Endothelial cell of umbilical vein (primary cell): ENCODE measurements around the gene ARF1. TPM values are rescaled to one million over a fixed set of nuclear protein-coding genes. Genes with fewer than 3 reads are reported as not detected.

Experiments
- BruUV-seq: library from RNA; stranded (reverse); fragments of 400-500 nt; replicated peaks from 2 replicates; lab custom pipeline; 2021; lab: Mats Ljungman, UMichigan
- CTCF ChIA-PET: fragments of 300-600, 350-600 bp; sonication (Branson Sonifier 250); formaldehyde crosslinking; loops from one replicate; lab custom pipeline; 2021; ENCODE audit warnings: antibody characterized with exemption, inconsistent platforms; lab: Charles Lee
- POLR2A ChIA-PET: fragments of 300-600, 350-600 bp; sonication (Branson Sonifier 250); formaldehyde crosslinking; loops from one replicate; lab custom pipeline; 2021; ENCODE audit warnings: antibody characterized with exemption, inconsistent platforms; lab: Charles Lee
- DNase-seq: peaks from one replicate; pipeline ENCODE4 v3.0.0-alpha.2; 2011; ENCODE audit warnings: low read depth, low spot score
- FAIRE-seq: peaks from 2 replicates; lab custom pipeline; 2011; peaks lifted over from hg19 to GRCh38; lab: Jason Lieb, UNC
- H2AFZ ChIP-seq: 2 replicates; pipeline ENCODE4 v1.6.0; 2012; ENCODE audit warnings: low read depth, low read length, control low read depth, inconsistent platforms
- H3K27ac ChIP-seq: 2 replicates; pipeline ENCODE4 v1.5.1; 2011; ENCODE audit warnings: low read depth, mild to moderate bottlenecking, control low read depth, low read length, moderate library complexity; ENCODE audit not compliant: insufficient read depth
- H3K27me3 ChIP-seq, 2 experiments: 2 replicates each; pipeline versions ENCODE4 v1.6.0 to v1.6.1; 2011; ENCODE audit warnings: low read length in 2 of 2, mixed read lengths in 1 of 2; ENCODE audit not compliant: control insufficient read depth in 2 of 2, insufficient read depth in 2 of 2
- H3K36me3 ChIP-seq, 2 experiments: 2 replicates in 1 of 2; 3 replicates in 1 of 2; pipeline ENCODE4 v1.5.1; 2011; ENCODE audit warnings: low read length in 2 of 2, mild to moderate bottlenecking in 1 of 2, moderate library complexity in 1 of 2; ENCODE audit not compliant: control insufficient read depth in 2 of 2, insufficient read depth in 2 of 2; ENCODE audit errors: extremely low read depth in 1 of 2
- H3K4me1 ChIP-seq: 3 replicates; pipeline ENCODE4 v1.5.1; 2011; ENCODE audit warnings: mild to moderate bottlenecking, low read length; ENCODE audit not compliant: control insufficient read depth, insufficient read depth; ENCODE audit errors: extremely low read depth
- H3K4me2 ChIP-seq: 2 replicates; pipeline ENCODE4 v1.6.1; 2011; ENCODE audit warnings: low read length, control low read depth, mixed read lengths; ENCODE audit not compliant: insufficient read depth
- H3K4me3 ChIP-seq, 3 experiments: fragments of 200-600 bp in 1 of 3; sonication (generic), shearing (Covaris generic) in 1 of 3; replicated peaks in 1 of 3; 2 replicates each; pipeline ENCODE4 v1.5.1; 2011 to 2016; ENCODE audit warnings: control low read depth in 3 of 3, low read length in 3 of 3, mild to moderate bottlenecking in 2 of 3, inconsistent platforms in 1 of 3, low read depth in 1 of 3, moderate library complexity in 1 of 3; ENCODE audit not compliant: insufficient read depth in 1 of 3
- H3K79me2 ChIP-seq: 2 replicates; pipeline ENCODE4 v1.6.0; 2012; ENCODE audit warnings: low read length, inconsistent platforms; ENCODE audit not compliant: control insufficient read depth, insufficient read depth
- H3K9ac ChIP-seq: replicated peaks from 2 replicates; pipeline ENCODE3; 2011; ENCODE audit warnings: low read length, control low read depth; ENCODE audit not compliant: insufficient read depth; ENCODE audit errors: extremely low read depth
- H3K9me1 ChIP-seq: replicated peaks from 3 replicates; pipeline ENCODE4 v1.6.0; 2011; ENCODE audit warnings: mild to moderate bottlenecking, low read length; ENCODE audit not compliant: control insufficient read depth, insufficient read depth; ENCODE audit errors: extremely low read depth
- H3K9me3 ChIP-seq: replicated peaks from 2 replicates; pipeline ENCODE4 v1.5.1; 2012; ENCODE audit warnings: low read length, inconsistent platforms; ENCODE audit not compliant: control insufficient read depth, insufficient read depth
- H4K20me1 ChIP-seq: replicated peaks from 2 replicates; pipeline ENCODE3; 2011; ENCODE audit warnings: mild to moderate bottlenecking, low read length; ENCODE audit not compliant: control insufficient read depth, insufficient read depth; ENCODE audit errors: extremely low read depth
- CTCF ChIP-seq, 2 donors: IDR thresholded peaks; 1 replicate in 1 of 2; 2 replicates in 1 of 2; pipeline ENCODE4 v1.5.1; 2011; ENCODE audit warnings: low read length in 2 of 2, mild to moderate bottlenecking in 2 of 2, moderate library complexity in 2 of 2, control low read depth in 1 of 2, inconsistent platforms in 1 of 2, low read depth in 1 of 2; ENCODE audit not compliant: insufficient read depth in 1 of 2; ENCODE audit errors: extremely low read depth in 1 of 2
- FOS ChIP-seq: IDR thresholded peaks from 2 replicates; pipeline ENCODE4 v1.6.1; 2011; ENCODE audit warnings: mild to moderate bottlenecking, low read length, moderate library complexity, borderline replicate concordance; ENCODE audit not compliant: insufficient read depth
- GATA2 ChIP-seq: IDR thresholded peaks from 2 replicates; pipeline ENCODE4 v1.7.0; 2011; ENCODE audit warnings: low read depth, mild to moderate bottlenecking, moderate library complexity, mixed read lengths, low read length; ENCODE audit not compliant: insufficient read length, insufficient read depth
- MYC ChIP-seq: IDR thresholded peaks from one replicate; pipeline ENCODE4 v1.6.1; 2011; ENCODE audit warnings: mild to moderate bottlenecking, low read depth, low read length
- POLR2A ChIP-seq: IDR thresholded peaks from 2 replicates; pipeline ENCODE4 v1.6.1; 2012; ENCODE audit warnings: low read depth, mild to moderate bottlenecking, control low read depth, low read length
- dilution Hi-C: fragments of 300-500 bp; cut with MboI; formaldehyde crosslinking; loops from one replicate; pipeline ENCODE4 v1.15.0; 2019; ENCODE audit warnings: low sequenced_read_pairs; ENCODE audit not compliant: extremely low pct_ligation_motif_present
- intact Hi-C: fragments of 100-400 bp; cut with micrococcal nuclease; formaldehyde crosslinking; loops from one replicate; pipeline ENCODE4 v1.10.0; 2022
- polyA plus RNA-seq, 4 experiments: library from polyadenylated mRNA; depleted of rRNA in 3 of 4; stranded (reverse) in 3 of 4; unstranded in 1 of 4; fragments of >200 nt; gene quantifications; 2 replicates each; pipeline versions ENCODE4 v1.2.1 to v1.2.3, GENCODE V29; 2011 to 2012; ENCODE audit warnings: missing spikeins in 1 of 4
- total RNA-seq: library from RNA; stranded (reverse); gene quantifications from 2 replicates; pipeline ENCODE4 v1.2.3, GENCODE V29; 2021
- TF ChIP-seq, protein P1 (sequence below): IDR thresholded peaks from 2 replicates; pipeline ENCODE4 v1.6.1; 2011; ENCODE audit not compliant: insufficient read depth, insufficient read length

ARF1 gene
- total and polyA plus RNA-seq, 2 donors (not counting 3 experiments of a cell fraction or from before 2014, with no cell fraction given) = 499 to 844 TPM

- H3K9me3 ChIP-seq = peaks cover 4% of the 10 kb centered on the region
- ChIA-PET POLR2A (no interaction called here), CTCF (no interaction called here)
- H4K20me1 ChIP-seq = peaks cover 16% of the 10 kb centered on the region
- H3K4me2 ChIP-seq = no peak overlapping the region
- peak; percentile 46 for FAIRE-seq
- H3K9ac ChIP-seq = no peak overlapping the region
- peaks cover 10 to 41% of the 10 kb centered on the region in 2 experiments for H3K36me3 ChIP-seq
- H3K27me3 ChIP-seq = no peaks in the 10 kb centered on the region
- intact Hi-C loops (no loop called here), dilution Hi-C loops (no loop called here)
- DNase-seq = no peak
- no peaks in the 10 kb centered on the region for H3K9me1 ChIP-seq
- no peak for TF ChIP-seq FOS
- TF ChIP-seq GATA2 = no peak
- TF ChIP-seq MYC = no peak
- TF ChIP-seq, protein P1, sequence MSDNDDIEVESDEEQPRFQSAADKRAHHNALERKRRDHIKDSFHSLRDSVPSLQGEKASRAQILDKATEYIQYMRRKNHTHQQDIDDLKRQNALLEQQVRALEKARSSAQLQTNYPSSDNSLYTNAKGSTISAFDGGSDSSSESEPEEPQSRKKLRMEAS = no peak
- no peak for TF ChIP-seq POLR2A
- TF ChIP-seq CTCF (IDR thresholded peaks at IDR 0.05; ENCODE audit: extremely low read depth in 1 of 2, insufficient read depth in 1 of 2, low read depth in 1 of 2, low read length in 2 of 2) = no peak
- H3K4me3 ChIP-seq = no peak overlapping the region
- no peak overlapping the region for H2AFZ ChIP-seq
- no TSS peak for BruUV-seq
- H3K4me1 ChIP-seq = peaks cover 13% of the 10 kb centered on the region
- peaks cover 84% of the 10 kb centered on the region for H3K79me2 ChIP-seq
- H3K27ac ChIP-seq = no peak overlapping the region
Measured at GRCh38 chr1:228095938-228096337, 13.4 kb downstream of the ARF1 start.
